HG02870 (cell line): Measurements from ENCODE around the gene ST7.
A peak's percentile ranks its signal among the peaks of the same experiment; 100 is the strongest.
"Not testable (repeated sequence)": the region's sequence is repeated elsewhere in the genome, so short reads cannot be mapped to it uniquely, and the experiment has no call there.

Experiments
- ATAC-seq: cut with Tn5 transposase; IDR thresholded peaks from one replicate; pipeline ENCODE4 v1.9.1; 2021; ENCODE audit warnings: mild to moderate bottlenecking, moderate library complexity; ENCODE audit not compliant: unreplicated experiment

The ST7 gene

GRCh38 chr7:117088623-117089194 lies 135.4 kb downstream of the ST7 start:
- no peak for ATAC-seq

DNA sequence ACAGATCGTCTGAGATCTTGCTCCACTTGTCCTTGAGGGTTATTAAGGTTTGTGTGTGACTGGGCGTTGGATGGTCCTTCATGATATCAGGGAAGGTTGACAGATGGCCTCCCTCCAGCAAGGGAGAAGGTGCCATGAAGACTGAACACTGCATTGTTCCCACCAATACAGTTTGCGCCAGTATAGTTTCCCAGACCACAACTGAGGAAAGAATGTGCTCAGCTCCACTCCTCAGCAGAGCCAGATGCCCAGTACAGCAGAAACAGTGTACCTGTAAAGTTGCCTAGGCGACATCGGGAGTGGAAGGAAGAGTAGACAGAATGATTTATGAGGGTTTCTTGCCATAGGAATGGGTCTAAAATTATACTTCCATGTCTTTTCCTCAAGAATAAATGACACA lies 137.5 kb downstream of the ST7 start:
- no peak for ATAC-seq

- no peak for ATAC-seq
These were observed 138.4 kb downstream of the ST7 start for GRCh38 chr7:117091721-117092120.

GRCh38 chr7:117092785-117093184 lies 139.5 kb downstream of the ST7 start:
- no peak for ATAC-seq

GRCh38 chr7:117094457-117094856 lies 141.2 kb downstream of the ST7 start:
- ATAC-seq, result no peak

GRCh38 chr7:117095055-117095454 lies 141.8 kb downstream of the ST7 start:
- no peak for ATAC-seq

DNA sequence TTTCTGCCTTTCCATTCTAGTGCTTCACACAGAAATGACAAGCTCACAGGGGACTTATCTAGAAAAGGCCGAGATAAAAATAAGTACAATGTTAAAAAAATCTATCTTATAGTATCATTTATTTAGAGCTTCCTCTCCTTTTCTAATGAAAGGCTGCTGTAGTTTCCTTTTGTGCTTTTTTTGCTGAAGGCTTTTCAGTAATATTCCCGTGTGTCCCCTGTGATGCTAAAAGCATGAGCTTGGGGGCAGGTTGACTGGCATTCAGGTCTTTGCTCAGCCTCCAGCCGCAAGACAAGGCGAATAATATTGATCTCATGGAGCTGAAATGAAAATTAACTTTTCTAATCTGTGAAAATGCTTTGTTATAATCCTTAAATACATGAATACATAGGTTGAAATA lies 143.0 kb downstream of the ST7 start:
- no peak for ATAC-seq

DNA sequence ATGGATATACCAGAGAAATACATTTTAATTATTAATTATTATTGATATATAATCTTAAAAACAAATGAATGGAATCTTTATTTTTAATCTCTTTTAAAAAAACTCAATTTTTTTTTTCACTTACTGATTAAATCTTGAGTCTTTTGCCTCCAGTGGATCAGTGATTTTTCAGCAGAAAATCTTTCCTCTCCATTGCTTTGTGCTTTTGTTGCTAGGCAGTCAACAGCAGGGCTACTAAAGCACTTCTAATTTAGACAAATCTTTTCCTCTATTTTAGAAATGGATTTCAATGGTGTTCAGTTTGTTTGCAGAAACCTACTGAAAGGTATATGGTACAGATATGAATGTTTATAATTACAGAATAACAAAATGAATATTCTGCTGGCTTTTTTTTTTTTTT lies 143.6 kb downstream of the ST7 start:
- no peak for ATAC-seq

- ATAC-seq, result no peak
These were observed 144.6 kb downstream of the ST7 start for GRCh38 chr7:117097860-117098259.

DNA sequence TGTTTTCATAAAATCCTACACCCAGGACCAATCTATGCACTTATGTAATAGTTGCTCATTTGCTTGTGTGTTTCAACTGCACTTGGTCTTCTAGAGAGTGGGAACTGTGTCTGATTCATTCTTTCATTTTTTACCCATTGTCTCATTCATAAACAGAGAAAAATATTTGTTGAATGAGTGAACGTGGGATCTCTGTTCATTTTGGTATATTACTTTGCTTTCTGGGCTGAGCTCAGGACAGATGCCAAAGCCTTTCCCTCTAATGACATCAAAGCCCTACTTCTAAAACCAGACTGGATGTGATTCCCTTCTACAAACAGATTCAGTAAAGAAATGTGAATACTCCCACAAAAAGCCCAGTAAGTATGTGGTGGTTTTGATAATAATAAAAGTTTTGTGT lies 145.2 kb downstream of the ST7 start:
- ATAC-seq, result no peak

GRCh38 chr7:117101026-117101425 lies 147.7 kb downstream of the ST7 start:
- no peak for ATAC-seq

GRCh38 chr7:117110480-117111315 lies 157.4 kb downstream of the ST7 start:
- peak; percentile 95 for ATAC-seq

GRCh38 chr7:117111535-117111934 lies 158.2 kb downstream of the ST7 start:
- ATAC-seq, result no peak

DNA sequence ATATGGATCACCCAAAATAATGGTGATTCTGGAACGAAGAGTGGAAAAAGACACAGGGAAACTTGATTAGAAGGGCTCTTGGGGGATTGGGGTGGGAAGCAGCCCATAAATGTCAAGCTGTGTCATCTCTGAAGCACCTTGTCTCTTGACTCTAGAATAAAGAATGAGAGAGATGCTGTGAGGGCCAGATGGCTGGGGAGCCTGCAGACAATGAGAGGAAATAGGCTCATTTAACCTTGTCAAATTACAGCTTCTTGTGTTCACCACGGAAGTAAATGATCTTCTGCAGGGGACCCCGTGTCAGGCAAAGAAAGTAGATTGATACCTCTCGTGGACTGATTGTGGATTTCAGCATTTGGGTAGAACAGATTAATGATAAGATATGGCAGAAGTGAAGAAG lies 159.3 kb downstream of the ST7 start:
- no peak for ATAC-seq

DNA sequence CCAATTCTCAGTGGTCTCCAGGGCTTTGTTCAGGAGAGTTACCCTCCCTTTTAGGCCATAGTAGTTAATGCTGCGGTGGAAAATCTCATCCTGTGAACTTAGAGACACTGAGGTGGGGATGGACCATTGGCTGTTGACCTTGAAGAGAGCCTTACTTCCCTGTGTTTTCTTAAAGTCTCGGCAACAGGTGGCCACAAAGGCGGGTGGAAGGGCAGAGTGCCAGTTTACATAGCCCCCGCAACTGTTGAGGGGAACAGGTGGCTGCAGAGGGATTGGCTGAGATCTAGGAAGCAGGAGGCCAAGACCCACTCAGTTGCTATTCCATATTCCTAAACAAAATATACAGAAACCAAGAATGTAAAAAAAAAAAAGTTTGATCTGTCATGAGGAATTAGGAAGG lies 160.6 kb downstream of the ST7 start:
- ATAC-seq, result no peak

DNA sequence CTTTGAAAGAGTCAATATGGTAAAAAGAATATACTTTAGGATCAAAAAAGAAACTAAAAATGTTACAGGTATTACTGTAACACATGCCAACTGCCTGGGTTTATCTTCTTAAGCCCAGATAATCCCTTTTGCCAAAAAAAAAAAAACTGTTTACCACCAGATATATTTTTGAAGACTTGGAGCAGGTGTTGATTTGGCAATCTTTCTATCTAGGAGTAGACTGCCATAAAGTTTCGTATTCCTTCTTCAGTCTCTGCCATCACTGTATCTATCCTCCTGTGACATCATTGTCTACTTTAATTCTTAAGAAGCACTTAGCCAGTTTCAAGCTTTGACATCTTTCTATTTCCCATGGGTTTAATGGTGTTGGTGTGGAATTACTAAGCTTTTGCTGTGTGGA lies 161.0 kb downstream of the ST7 start:
- no peak for ATAC-seq

DNA sequence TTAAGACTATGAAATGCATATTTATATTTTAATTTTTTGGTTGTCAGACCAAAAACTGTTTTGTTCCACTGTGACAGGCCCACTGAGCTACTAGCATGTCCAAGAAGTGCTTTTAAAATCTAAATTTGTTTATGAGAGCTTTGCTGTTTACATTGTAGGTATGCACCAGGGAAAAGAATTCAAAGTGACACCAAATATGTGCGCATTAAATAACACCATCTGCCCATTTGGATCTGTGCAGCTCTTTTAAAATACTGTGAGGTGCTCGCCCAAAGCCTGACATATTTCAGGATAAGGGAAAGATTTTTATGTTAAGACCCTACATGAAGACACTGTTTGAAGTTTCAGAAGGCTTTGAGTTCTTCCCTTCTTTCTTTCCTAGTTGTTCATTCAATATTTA lies 162.9 kb downstream of the ST7 start:
- no peak for ATAC-seq

DNA sequence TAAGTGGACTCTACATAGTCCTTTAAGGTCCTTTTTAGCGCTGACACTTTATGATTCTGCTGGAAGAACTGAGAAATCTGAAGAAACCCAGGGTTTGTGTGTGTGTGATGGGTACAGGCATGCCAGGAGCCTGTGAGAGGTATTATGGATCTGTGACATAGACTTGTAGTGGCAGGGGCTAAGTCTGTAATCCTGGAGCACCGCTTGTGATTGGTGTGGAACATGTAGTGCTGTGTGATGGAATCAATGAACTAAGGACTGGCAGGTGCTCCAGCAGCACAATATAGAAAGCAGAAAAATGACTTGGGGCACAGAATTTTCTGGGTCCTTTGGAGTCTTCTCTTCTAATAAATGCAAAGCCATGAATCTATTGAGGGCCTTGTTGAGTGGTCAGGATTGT lies 163.9 kb downstream of the ST7 start:
- ATAC-seq, result no peak

GRCh38 chr7:117118579-117119180 lies 165.4 kb downstream of the ST7 start:
- no peak for ATAC-seq

GRCh38 chr7:117119192-117119924 lies 166.1 kb downstream of the ST7 start:
- ATAC-seq, result no peak

DNA sequence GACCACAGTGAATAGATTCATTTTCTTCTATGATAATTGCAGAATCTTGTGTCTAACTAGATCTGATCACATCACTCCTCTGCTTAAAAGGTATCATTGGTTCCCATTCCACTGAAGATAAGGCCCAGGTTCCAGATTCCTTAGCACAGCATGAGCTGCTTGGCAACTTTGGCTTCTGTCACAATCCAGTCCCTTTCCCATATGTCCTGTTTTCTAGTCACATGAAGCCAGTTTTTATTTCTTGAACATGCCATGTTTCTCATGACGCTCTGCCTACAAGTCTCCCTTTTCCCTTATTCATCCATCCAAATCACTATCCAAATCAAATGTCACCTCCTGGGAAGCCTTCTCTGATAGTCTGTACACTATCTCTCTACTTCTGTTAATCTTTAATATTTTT lies 167.0 kb downstream of the ST7 start:
- not testable (repeated sequence) for ATAC-seq

DNA sequence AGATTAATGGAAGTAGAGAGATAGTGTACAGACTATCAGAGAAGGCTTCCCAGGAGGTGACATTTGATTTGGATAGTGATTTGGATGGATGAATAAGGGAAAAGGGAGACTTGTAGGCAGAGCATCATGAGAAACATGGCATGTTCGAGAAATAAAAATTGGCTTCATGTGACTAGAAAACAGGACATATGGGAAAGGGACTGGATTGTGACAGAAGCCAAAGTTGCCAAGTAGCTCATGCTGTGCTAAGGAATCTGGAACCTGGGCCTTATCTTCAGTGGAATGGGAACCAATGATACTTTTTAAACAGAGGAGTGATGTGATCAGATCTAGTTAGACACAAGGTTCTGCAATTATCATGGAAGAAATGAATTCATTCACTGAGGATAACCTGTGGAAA lies 168.7 kb downstream of the ST7 start:
- ATAC-seq, result not testable (repeated sequence)
